Smooth muscle cell (in vitro differentiated cells): ENCODE results near the gene SOD3. TPM values are rescaled to one million over a fixed set of nuclear protein-coding genes. Genes with fewer than 3 reads are reported as not detected.

Experiments used
- DNase-seq: peaks from one replicate; lab custom pipeline; 2025; ENCODE audit not compliant: unreplicated experiment; lab: John Stamatoyannopoulos, UW
- H2AFZ ChIP-seq: fragments of 200-600 bp; sonication (generic); 2 replicates; pipeline ENCODE4 v1.6.0; 2016; ENCODE audit warnings: antibody characterized with exemption, low read depth, mild to moderate bottlenecking
- H3F3A ChIP-seq: fragments of 200-600 bp; sonication (generic); 2 replicates; pipeline ENCODE4 v1.6.0; 2017; ENCODE audit warnings: antibody characterized with exemption, low read depth
- H3K27ac ChIP-seq: fragments of 200-600 bp; sonication (generic); 2 replicates; pipeline ENCODE4 v1.5.1; 2016; ENCODE audit warnings: low read depth, mild to moderate bottlenecking
- H3K27me3 ChIP-seq: fragments of 200-600 bp; sonication (generic); 2 replicates; pipeline ENCODE4 v1.6.1; 2016; ENCODE audit warnings: low read depth, mild to moderate bottlenecking
- H3K36me3 ChIP-seq: fragments of 200-600 bp; sonication (generic); 2 replicates; pipeline ENCODE4 v1.5.1; 2016; ENCODE audit warnings: low read depth
- H3K4me1 ChIP-seq: fragments of 200-600 bp; sonication (generic); 2 replicates; pipeline ENCODE4 v1.5.1; 2016; ENCODE audit warnings: low read depth
- H3K4me2 ChIP-seq: fragments of 200-600 bp; sonication (generic); 2 replicates; pipeline ENCODE4 v1.6.0; 2016; ENCODE audit warnings: mild to moderate bottlenecking
- H3K4me3 ChIP-seq: fragments of 200-600 bp; sonication (generic); 2 replicates; pipeline ENCODE4 v1.5.1; 2016; ENCODE audit warnings: mild to moderate bottlenecking
- H3K79me2 ChIP-seq: fragments of 200-600 bp; sonication (generic); 2 replicates; pipeline ENCODE4 v1.6.0; 2016; ENCODE audit warnings: low read depth, mild to moderate bottlenecking
- H3K9ac ChIP-seq: fragments of 200-600 bp; sonication (generic); 2 replicates; pipeline ENCODE4 v1.6.0; 2016; ENCODE audit warnings: low read depth
- H3K9me3 ChIP-seq: fragments of 200-600 bp; sonication (generic); replicated peaks from 2 replicates; pipeline ENCODE4 v1.5.1; 2016; ENCODE audit warnings: low read depth
- H4K20me1 ChIP-seq: fragments of 200-600 bp; sonication (generic); 2 replicates; pipeline ENCODE4 v1.6.0; 2016; ENCODE audit warnings: low read depth
- WGBS: methylation state at CpG from one replicate; pipeline ENCODE4 v1.1.7; 2016; ENCODE audit warnings: low lambda C conversion rate; 5-methylcytosine and 5-hydroxymethylcytosine counted together
- polyA plus RNA-seq: library from polyadenylated mRNA; unstranded; fragments of >200 nt; fragmentation: Nextera tagmentation; extraction: Ambion mirVana; gene quantifications from 2 replicates; pipeline ENCODE4 v1.2.1, GENCODE V29; 2016
- total RNA-seq: library from RNA; depleted of rRNA; stranded (reverse); fragments of >200 nt; gene quantifications from 2 replicates; pipeline ENCODE4 v1.2.3, GENCODE V29; 2014
- TF ChIP-seq, protein P1 (sequence below): fragments of 200-600 bp; sonication (generic); IDR thresholded peaks from 2 replicates; pipeline ENCODE4 v1.5.1; 2017; ENCODE audit warnings: borderline replicate concordance, mild to moderate bottlenecking, antibody characterized with exemption; ENCODE audit not compliant: insufficient read depth, poor library complexity, severe bottlenecking

The SOD3 gene
- total and polyA plus RNA-seq, 2 experiments from 2014 or later, result 24.4 to 71.9 TPM

GRCh38 chr4:24799544-24800324 is 4.4 kb downstream of the SOD3 start:
- no peaks in the 10 kb centered on the region for H4K20me1 ChIP-seq
- H3K4me2 ChIP-seq, result peak overlapping the region; percentile 90
- H3K79me2 ChIP-seq, result no peaks in the 10 kb centered on the region
- H3K4me3 ChIP-seq, result peak overlapping the region; percentile 40
- no peaks in the 10 kb centered on the region for H3K9me3 ChIP-seq
- H3K9ac ChIP-seq, result no peak overlapping the region
- H3F3A ChIP-seq, result peaks cover 3% of the 10 kb centered on the region
- TF ChIP-seq, protein P1, sequence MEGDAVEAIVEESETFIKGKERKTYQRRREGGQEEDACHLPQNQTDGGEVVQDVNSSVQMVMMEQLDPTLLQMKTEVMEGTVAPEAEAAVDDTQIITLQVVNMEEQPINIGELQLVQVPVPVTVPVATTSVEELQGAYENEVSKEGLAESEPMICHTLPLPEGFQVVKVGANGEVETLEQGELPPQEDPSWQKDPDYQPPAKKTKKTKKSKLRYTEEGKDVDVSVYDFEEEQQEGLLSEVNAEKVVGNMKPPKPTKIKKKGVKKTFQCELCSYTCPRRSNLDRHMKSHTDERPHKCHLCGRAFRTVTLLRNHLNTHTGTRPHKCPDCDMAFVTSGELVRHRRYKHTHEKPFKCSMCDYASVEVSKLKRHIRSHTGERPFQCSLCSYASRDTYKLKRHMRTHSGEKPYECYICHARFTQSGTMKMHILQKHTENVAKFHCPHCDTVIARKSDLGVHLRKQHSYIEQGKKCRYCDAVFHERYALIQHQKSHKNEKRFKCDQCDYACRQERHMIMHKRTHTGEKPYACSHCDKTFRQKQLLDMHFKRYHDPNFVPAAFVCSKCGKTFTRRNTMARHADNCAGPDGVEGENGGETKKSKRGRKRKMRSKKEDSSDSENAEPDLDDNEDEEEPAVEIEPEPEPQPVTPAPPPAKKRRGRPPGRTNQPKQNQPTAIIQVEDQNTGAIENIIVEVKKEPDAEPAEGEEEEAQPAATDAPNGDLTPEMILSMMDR, result no peak
- 41% methylated on average over 78 of the region's 103 CpGs for WGBS
- H3K27me3 ChIP-seq, result peaks cover 32% of the 10 kb centered on the region
- H3K27ac ChIP-seq, result no peak overlapping the region
- H3K36me3 ChIP-seq, result no peaks in the 10 kb centered on the region
- no peak for DNase-seq
- peak overlapping the region; percentile 37 for H2AFZ ChIP-seq
- H3K4me1 ChIP-seq, result peaks cover 19% of the 10 kb centered on the region

- Histone ChIP-seq H3K36me3 (no peaks in the 10 kb centered on the region), H3K4me1 (peaks cover 18% of the 10 kb centered on the region), H3K4me2 (peak overlapping the region; percentile 90), H3K27ac (no peak overlapping the region), H4K20me1 (no peaks in the 10 kb centered on the region), H2AFZ (peak overlapping the region; percentile 30), H3K27me3 (peaks cover 32% of the 10 kb centered on the region), H3F3A (no peaks in the 10 kb centered on the region), H3K4me3 (peak overlapping the region; percentile 40), H3K79me2 (no peaks in the 10 kb centered on the region), H3K9ac (no peak overlapping the region), H3K9me3 (no peaks in the 10 kb centered on the region)
- TF ChIP-seq, protein P1, result no peak
- WGBS, result 12% methylated on average over 21 of the region's 25 CpGs
- no peak for DNase-seq
Measured at GRCh38 chr4:24800325-24800895, 5.0 kb downstream of the SOD3 start.

- no peak overlapping the region for H2AFZ ChIP-seq
Measured at GRCh38 chr4:24801136-24801855, 5.9 kb downstream of the SOD3 start.

More at GRCh38 chr4:24801136-24801855, 5.9 kb downstream of the SOD3 start:
- Histone ChIP-seq H3K4me2 (peak overlapping the region; percentile 90), H3K79me2 (no peaks in the 10 kb centered on the region), H4K20me1 (no peaks in the 10 kb centered on the region), H3F3A (no peaks in the 10 kb centered on the region), H3K27me3 (peaks cover 32% of the 10 kb centered on the region), H3K9ac (no peak overlapping the region), H3K9me3 (no peaks in the 10 kb centered on the region), H3K4me1 (peaks cover 10% of the 10 kb centered on the region), H3K27ac (no peak overlapping the region), H3K4me3 (no peak overlapping the region), H3K36me3 (no peaks in the 10 kb centered on the region)
- no peak for DNase-seq
- TF ChIP-seq, protein P1, result no peak
- WGBS, result 88% methylated on average over 10 of the region's 10 CpGs
